HCT116 (cell line): ENCODE data around the gene TMEM52B. TPM values are rescaled to one million over a fixed set of nuclear protein-coding genes. Genes with fewer than 3 reads are reported as not detected.

ENCODE experiments used
- ATAC-seq: fragments of 200-7000 bp; cut with Tn5 transposase; 2 replicates; pipeline ENCODE4 v1.9.1; 2020; ENCODE audit warnings: mild to moderate bottlenecking, moderate library complexity
- BruUV-seq: library from RNA; stranded (reverse); fragments of 400-500 nt; replicated peaks from 2 replicates; lab custom pipeline; 2021; lab: Mats Ljungman, UMichigan
- CTCF ChIA-PET: fragments of 300-600 bp; sonication (Branson Sonifier 250); formaldehyde crosslinking; loops from one replicate; lab custom pipeline; 2021; ENCODE audit warnings: antibody characterized with exemption; lab: Charles Lee
- POLR2A ChIA-PET: fragments of 300-600, 350-600 bp; sonication (Branson Sonifier 250); formaldehyde crosslinking; loops from one replicate; lab custom pipeline; 2021; ENCODE audit warnings: antibody characterized with exemption; lab: Charles Lee
- RAD21 ChIA-PET, 2 experiments: fragments of 300-600 bp; sonication (Branson Sonifier 250); formaldehyde crosslinking; loops; one replicate each; lab custom pipeline; 2023; ENCODE audit warnings: low total read pairs in 2 of 2; ENCODE audit not compliant: uncharacterized antibody in 2 of 2, unreplicated experiment in 2 of 2, low non-redundant PET in 1 of 2; lab: Charles Lee
- DNase-seq: peaks from one replicate; pipeline ENCODE4 v3.0.0-alpha.2; 2010; ENCODE audit warnings: low read depth, low spot score
- H2AFZ ChIP-seq: fragments of 200-600 bp; shearing (Covaris generic), sonication (generic); 2 replicates; pipeline ENCODE4 v1.6.1; 2017; ENCODE audit warnings: low read depth, mixed run types, mixed read lengths, antibody characterized with exemption, low read length; ENCODE audit not compliant: poor library complexity, severe bottlenecking
- H3K27ac ChIP-seq: 2 replicates; pipeline ENCODE4 v1.5.1; 2012; ENCODE audit warnings: low read depth, low read length
- H3K27me3 ChIP-seq: fragments of 200-600 bp; sonication (generic); 2 replicates; pipeline ENCODE4 v1.6.1; 2016; ENCODE audit warnings: mixed run types, low read length, mixed read lengths; ENCODE audit not compliant: insufficient read depth
- H3K36me3 ChIP-seq, 2 experiments: fragments of 200-500 bp in 1 of 2; fragments of 200-600 bp in 1 of 2; sonication (Bioruptor generic) in 1 of 2; sonication (generic) in 1 of 2; 2 replicates each; pipeline versions ENCODE4 v1.5.1 to v1.6.1; 2014 to 2016; ENCODE audit warnings: low read length in 2 of 2, inconsistent platforms in 1 of 2, mixed read lengths in 1 of 2, mixed run types in 1 of 2; ENCODE audit not compliant: insufficient read depth in 2 of 2, control insufficient read depth in 1 of 2
- H3K4me1 ChIP-seq, 2 experiments: fragments of 200-600 bp in 1 of 2; sonication (generic) in 1 of 2; 2 replicates each; pipeline versions ENCODE4 v1.5.1 to v1.6.1; 2012 to 2017; ENCODE audit warnings: low read length in 2 of 2, inconsistent platforms in 1 of 2, mild to moderate bottlenecking in 1 of 2, mixed read lengths in 1 of 2, mixed run types in 1 of 2, moderate library complexity in 1 of 2; ENCODE audit not compliant: insufficient read depth in 2 of 2, control insufficient read depth in 1 of 2
- H3K4me2 ChIP-seq: fragments of 200-600 bp; sonication (generic); 2 replicates; pipeline ENCODE4 v1.6.1; 2017; ENCODE audit warnings: mixed run types, low read length, mixed read lengths
- H3K4me3 ChIP-seq, 2 experiments: fragments of 200-600 bp in 1 of 2; sonication (generic) in 1 of 2; replicated peaks in 1 of 2; 2 replicates each; pipeline ENCODE4 v1.5.1; 2011 to 2016; ENCODE audit warnings: low read length in 2 of 2, control low read depth in 1 of 2, low read depth in 1 of 2, mild to moderate bottlenecking in 1 of 2, mixed read lengths in 1 of 2, mixed run types in 1 of 2
- H3K79me2 ChIP-seq: fragments of 200-600 bp; sonication (generic); 2 replicates; pipeline ENCODE4 v1.6.1; 2017; ENCODE audit warnings: mild to moderate bottlenecking, mixed run types, low read length, moderate library complexity, mixed read lengths; ENCODE audit not compliant: insufficient read depth
- H3K9ac ChIP-seq: fragments of 200-600 bp; sonication (generic); 2 replicates; pipeline ENCODE4 v1.6.1; 2016; ENCODE audit warnings: low read length, mixed read lengths
- H3K9me2 ChIP-seq: fragments of 200-600 bp; sonication (generic), shearing (Covaris generic); 2 replicates; pipeline ENCODE4 v1.6.1; 2017; ENCODE audit warnings: mixed run types, mild to moderate bottlenecking, moderate library complexity; ENCODE audit not compliant: insufficient read depth
- H3K9me3 ChIP-seq, 2 experiments: fragments of 200-500 bp in 1 of 2; fragments of 200-600 bp in 1 of 2; sonication (Bioruptor generic) in 1 of 2; sonication (generic) in 1 of 2; 2 replicates each; pipeline ENCODE4 v1.6.1; 2014 to 2017; ENCODE audit warnings: low read length in 2 of 2, mixed read lengths in 2 of 2, inconsistent platforms in 1 of 2, low read depth in 1 of 2, mild to moderate bottlenecking in 1 of 2, mixed run types in 1 of 2, moderate library complexity in 1 of 2; ENCODE audit not compliant: control insufficient read depth in 1 of 2, insufficient read depth in 1 of 2
- H4K20me1 ChIP-seq: fragments of 200-600 bp; sonication (generic), shearing (Covaris generic); 2 replicates; pipeline ENCODE4 v1.6.1; 2017; ENCODE audit warnings: mixed run types, mild to moderate bottlenecking, moderate library complexity; ENCODE audit not compliant: insufficient read depth
- CTCF ChIP-seq, 3 experiments: fragments of 200-600 bp in 1 of 3; sonication (generic) in 1 of 3; IDR thresholded peaks in 2 of 3; conservative IDR thresholded peaks in 1 of 3; 2 replicates each; pipeline ENCODE4 v1.5.1; 2012 to 2017; ENCODE audit warnings: low read depth in 2 of 3, low read length in 2 of 3, antibody characterized with exemption in 1 of 3, borderline replicate concordance in 1 of 3, control low read depth in 1 of 3, mild to moderate bottlenecking in 1 of 3, mixed read lengths in 1 of 3, mixed run types in 1 of 3, moderate library complexity in 1 of 3; ENCODE audit not compliant: insufficient read depth in 1 of 3
- EGR1 ChIP-seq: IDR thresholded peaks from 2 replicates; pipeline ENCODE4 v1.6.1; 2012; ENCODE audit warnings: low read depth
- FOSL1 ChIP-seq: IDR thresholded peaks from 2 replicates; pipeline ENCODE4 v1.6.1; 2012; ENCODE audit warnings: low read depth
- POLR2AphosphoS5 ChIP-seq: IDR thresholded peaks from 2 replicates; pipeline ENCODE4 v1.6.1; 2011; ENCODE audit warnings: mild to moderate bottlenecking, low read depth, low read length, moderate library complexity
- RAD21 ChIP-seq: IDR thresholded peaks from 2 replicates; pipeline ENCODE4 v1.6.1; 2012; ENCODE audit warnings: low read depth, mild to moderate bottlenecking
- REST ChIP-seq: IDR thresholded peaks from 2 replicates; pipeline ENCODE4 v1.6.1; 2012; ENCODE audit warnings: low read depth
- SIN3A ChIP-seq: IDR thresholded peaks from 2 replicates; pipeline ENCODE4 v1.6.1; 2012; ENCODE audit warnings: low read depth
- SP1 ChIP-seq: IDR thresholded peaks from 2 replicates; pipeline ENCODE4 v1.6.1; 2012; ENCODE audit warnings: low read depth
- TCF7L2 ChIP-seq: IDR thresholded peaks from 2 replicates; pipeline ENCODE4 v1.7.0; 2011; ENCODE audit warnings: borderline replicate concordance, inconsistent platforms; ENCODE audit not compliant: insufficient read depth, insufficient read length; ENCODE audit errors: extremely low read depth
- YY1 ChIP-seq: IDR thresholded peaks from 2 replicates; pipeline ENCODE4 v1.6.1; 2011; ENCODE audit warnings: low read length, low read depth, moderate library complexity, mild to moderate bottlenecking; ENCODE audit not compliant: insufficient replicate concordance; ENCODE audit errors: extremely low read depth
- ZBTB33 ChIP-seq: IDR thresholded peaks from 2 replicates; pipeline ENCODE4 v1.6.1; 2011; ENCODE audit warnings: mild to moderate bottlenecking, low read length, moderate library complexity; ENCODE audit not compliant: insufficient replicate concordance; ENCODE audit errors: extremely low read depth
- ZNF274 ChIP-seq: fragments of 200-500 bp; sonication (Bioruptor generic); IDR thresholded peaks from 2 replicates; pipeline ENCODE4 v1.6.1; 2014; ENCODE audit warnings: mild to moderate bottlenecking, low read depth, low read length, inconsistent platforms
- intact Hi-C: fragments of 100-400 bp; cut with micrococcal nuclease; formaldehyde crosslinking; loops from 2 replicates; pipeline ENCODE4 v1.10.0; 2022
- total RNA-seq: library from RNA; stranded (reverse); gene quantifications from one replicate; pipeline ENCODE4 v1.2.1, GENCODE V29; 2021; ENCODE audit not compliant: unreplicated experiment

The TMEM52B gene
- total RNA-seq, 1 experiment from 2014 or later: not detected

- Histone ChIP-seq H3K4me3 (no peak overlapping the region), H2AFZ (no peak overlapping the region), H3K79me2 (peaks cover 13% of the 10 kb centered on the region), H3K9me2 (no peaks in the 10 kb centered on the region), H4K20me1 (no peaks in the 10 kb centered on the region), H3K36me3 (no peaks in the 10 kb centered on the region), H3K9ac (no peak overlapping the region), H3K27me3 (no peaks in the 10 kb centered on the region), H3K27ac (no peak overlapping the region), H3K4me1 (peaks cover 17 to 45% of the 10 kb centered on the region in 2 experiments; a peak in 3 of 4 replicates), H3K4me2 (no peak overlapping the region), H3K9me3 (no peaks in the 10 kb centered on the region)
- TF ChIP-seq ZBTB33 (no peak), SP1 (no peak), RAD21 (no peak), CTCF (IDR thresholded peaks at IDR 0.05 in 2 of 3, conservative IDR thresholded peaks at IDR 0.05 in 1 of 3; ENCODE audit: borderline replicate concordance in 1 of 3, insufficient read depth in 1 of 3, low read depth in 2 of 3, low read length in 2 of 3) (no peak), POLR2AphosphoS5 (no peak), TCF7L2 (no peak), EGR1 (no peak), REST (no peak), ZNF274 (no peak), YY1 (no peak), SIN3A (no peak), FOSL1 (no peak)
- intact Hi-C loops: no loop called here
- ChIA-PET POLR2A (no interaction called here), RAD21 (no interaction called here), CTCF (no interaction called here)
- ATAC-seq (no peak), DNase-seq (no peak)
- BruUV-seq: no TSS peak
These were observed 31.4 kb downstream of the TMEM52B start for GRCh38 chr12:10210225-10210624.
